Brain microvascular endothelial cell (primary cell): ENCODE data around the gene GZMM.
A peak's percentile ranks its signal among the peaks of the same experiment; 100 is the strongest.

ENCODE experiments used
- DNase-seq: peaks from one replicate; pipeline ENCODE4 v3.0.0-alpha.2; 2020
- H3K27ac ChIP-seq: fragments of 250-450 bp; sonication (Bioruptor Pico); 2 replicates; pipeline ENCODE4 v1.5.1; 2020; ENCODE audit warnings: mild to moderate bottlenecking, moderate library complexity
- H3K27me3 ChIP-seq: fragments of 250-450 bp; sonication (Bioruptor Pico); replicated peaks from 2 replicates; pipeline ENCODE4 v1.5.1; 2020; ENCODE audit warnings: mild to moderate bottlenecking
- H3K36me3 ChIP-seq: fragments of 250-450 bp; sonication (Bioruptor Pico); replicated peaks from 2 replicates; pipeline ENCODE4 v1.5.1; 2020; ENCODE audit warnings: mild to moderate bottlenecking
- H3K4me3 ChIP-seq: 2 replicates; pipeline ENCODE4 v1.5.1; 2011; ENCODE audit warnings: low read depth, mild to moderate bottlenecking, control low read depth, low read length, moderate library complexity
- in situ Hi-C: cut with HindIII; loops from 2 replicates; pipeline ENCODE4 v1.10.0; 2017; ENCODE audit warnings: low sequenced_read_pairs, low pct_ligation_motif_present
- TF ChIP-seq, protein P1 (sequence below): IDR thresholded peaks from 2 replicates; pipeline ENCODE4 v1.5.1; 2011; ENCODE audit warnings: low read depth, mild to moderate bottlenecking, moderate library complexity, low read length, control low read depth, inconsistent platforms; ENCODE audit errors: missing control alignments

GZMM gene

DNA sequence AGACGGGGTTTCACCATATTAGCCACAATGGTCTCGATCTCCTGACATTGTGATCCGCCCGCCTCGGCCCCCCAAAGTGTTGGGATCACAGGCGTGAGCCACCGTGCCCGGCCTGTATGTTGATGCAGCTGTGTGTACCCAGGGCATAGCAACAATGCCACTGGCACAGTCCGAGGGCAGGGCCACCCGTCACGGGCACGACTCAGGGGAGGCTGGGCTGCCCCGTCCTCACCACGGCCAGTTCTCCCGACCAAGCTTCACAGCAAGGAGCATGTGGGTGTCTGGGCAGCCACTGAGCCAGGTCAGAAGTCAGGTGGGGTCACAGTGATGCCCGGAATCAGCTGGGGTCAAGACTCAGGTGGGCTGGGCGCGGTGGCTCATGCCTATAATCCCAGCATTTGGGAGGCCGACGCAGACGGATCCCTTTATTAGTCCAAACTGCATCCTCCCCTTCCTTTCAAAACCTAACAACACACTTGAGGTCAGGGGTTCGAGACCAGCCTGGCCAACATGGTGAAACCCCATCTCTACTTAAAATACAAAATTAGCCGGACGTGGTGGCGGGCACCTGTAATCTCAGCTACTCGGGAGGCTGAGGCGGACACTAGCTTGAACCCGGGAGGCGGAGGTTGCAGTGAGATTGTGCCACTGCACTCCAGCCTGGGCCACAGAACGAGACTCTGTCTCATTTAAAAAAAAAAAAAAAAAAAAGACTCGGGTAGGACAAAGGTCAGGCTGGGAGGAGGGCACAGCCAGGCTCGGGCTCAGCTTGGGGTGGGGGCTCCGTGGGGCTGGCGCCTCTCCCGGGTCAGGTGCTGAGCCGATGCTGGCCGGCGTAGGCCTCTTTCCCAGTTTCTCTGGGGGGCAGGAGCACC lies 13.5 kb upstream of the GZMM start:
- no peak overlapping the region for H3K27ac ChIP-seq
- H3K27me3 ChIP-seq = no peaks in the 10 kb centered on the region
- no peak for DNase-seq
- H3K36me3 ChIP-seq = no peaks in the 10 kb centered on the region
- peak overlapping the region; percentile 71 for H3K4me3 ChIP-seq
- TF ChIP-seq, protein P1, sequence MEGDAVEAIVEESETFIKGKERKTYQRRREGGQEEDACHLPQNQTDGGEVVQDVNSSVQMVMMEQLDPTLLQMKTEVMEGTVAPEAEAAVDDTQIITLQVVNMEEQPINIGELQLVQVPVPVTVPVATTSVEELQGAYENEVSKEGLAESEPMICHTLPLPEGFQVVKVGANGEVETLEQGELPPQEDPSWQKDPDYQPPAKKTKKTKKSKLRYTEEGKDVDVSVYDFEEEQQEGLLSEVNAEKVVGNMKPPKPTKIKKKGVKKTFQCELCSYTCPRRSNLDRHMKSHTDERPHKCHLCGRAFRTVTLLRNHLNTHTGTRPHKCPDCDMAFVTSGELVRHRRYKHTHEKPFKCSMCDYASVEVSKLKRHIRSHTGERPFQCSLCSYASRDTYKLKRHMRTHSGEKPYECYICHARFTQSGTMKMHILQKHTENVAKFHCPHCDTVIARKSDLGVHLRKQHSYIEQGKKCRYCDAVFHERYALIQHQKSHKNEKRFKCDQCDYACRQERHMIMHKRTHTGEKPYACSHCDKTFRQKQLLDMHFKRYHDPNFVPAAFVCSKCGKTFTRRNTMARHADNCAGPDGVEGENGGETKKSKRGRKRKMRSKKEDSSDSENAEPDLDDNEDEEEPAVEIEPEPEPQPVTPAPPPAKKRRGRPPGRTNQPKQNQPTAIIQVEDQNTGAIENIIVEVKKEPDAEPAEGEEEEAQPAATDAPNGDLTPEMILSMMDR = no peak
- in situ Hi-C loops = no loop called here

DNA sequence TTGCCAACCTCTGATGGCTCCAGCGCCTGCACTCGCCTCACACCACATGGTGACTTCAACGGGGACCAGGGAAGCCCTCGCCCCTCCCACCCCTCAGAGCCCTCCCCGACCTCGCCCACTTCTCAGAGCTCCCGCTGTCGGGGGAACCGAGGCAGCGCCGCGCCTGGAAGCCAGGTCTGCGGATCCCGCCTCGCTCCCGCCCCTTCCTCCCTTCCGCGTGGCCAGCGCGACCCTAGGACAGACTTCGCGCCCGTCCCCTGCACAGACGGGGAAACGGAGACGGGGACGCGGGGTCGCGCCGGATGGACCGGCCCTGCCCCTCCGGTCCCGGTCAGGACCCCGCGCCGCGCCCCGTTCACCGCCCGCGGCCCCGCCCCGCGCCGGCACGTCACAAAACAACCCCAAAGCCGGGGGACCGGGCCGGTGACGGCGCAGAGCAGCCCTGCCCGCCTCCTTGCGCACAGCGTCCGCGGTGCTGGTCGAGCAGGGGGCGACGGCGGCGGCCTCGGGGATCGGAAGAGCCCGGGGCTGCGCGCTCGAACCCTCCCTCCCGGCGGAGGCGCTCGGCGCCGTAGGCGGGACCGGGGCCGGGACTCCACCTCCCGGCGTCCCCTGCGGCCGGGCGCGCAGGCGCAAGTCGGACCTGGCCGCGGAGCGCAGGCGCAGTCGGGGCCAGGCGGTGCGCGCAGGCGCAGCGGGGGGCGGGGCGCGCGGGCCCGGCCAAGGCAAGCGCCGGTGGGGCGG lies 12.7 kb upstream of the GZMM start:
- in situ Hi-C loops = no loop called here
- TF ChIP-seq, protein P1 = no peak
- H3K27ac ChIP-seq = peak overlapping the region; percentile 72
- H3K36me3 ChIP-seq = peaks cover 2% of the 10 kb centered on the region
- H3K4me3 ChIP-seq = peak overlapping the region; percentile 82
- no peaks in the 10 kb centered on the region for H3K27me3 ChIP-seq
- peak; percentile 49 for DNase-seq

DNA sequence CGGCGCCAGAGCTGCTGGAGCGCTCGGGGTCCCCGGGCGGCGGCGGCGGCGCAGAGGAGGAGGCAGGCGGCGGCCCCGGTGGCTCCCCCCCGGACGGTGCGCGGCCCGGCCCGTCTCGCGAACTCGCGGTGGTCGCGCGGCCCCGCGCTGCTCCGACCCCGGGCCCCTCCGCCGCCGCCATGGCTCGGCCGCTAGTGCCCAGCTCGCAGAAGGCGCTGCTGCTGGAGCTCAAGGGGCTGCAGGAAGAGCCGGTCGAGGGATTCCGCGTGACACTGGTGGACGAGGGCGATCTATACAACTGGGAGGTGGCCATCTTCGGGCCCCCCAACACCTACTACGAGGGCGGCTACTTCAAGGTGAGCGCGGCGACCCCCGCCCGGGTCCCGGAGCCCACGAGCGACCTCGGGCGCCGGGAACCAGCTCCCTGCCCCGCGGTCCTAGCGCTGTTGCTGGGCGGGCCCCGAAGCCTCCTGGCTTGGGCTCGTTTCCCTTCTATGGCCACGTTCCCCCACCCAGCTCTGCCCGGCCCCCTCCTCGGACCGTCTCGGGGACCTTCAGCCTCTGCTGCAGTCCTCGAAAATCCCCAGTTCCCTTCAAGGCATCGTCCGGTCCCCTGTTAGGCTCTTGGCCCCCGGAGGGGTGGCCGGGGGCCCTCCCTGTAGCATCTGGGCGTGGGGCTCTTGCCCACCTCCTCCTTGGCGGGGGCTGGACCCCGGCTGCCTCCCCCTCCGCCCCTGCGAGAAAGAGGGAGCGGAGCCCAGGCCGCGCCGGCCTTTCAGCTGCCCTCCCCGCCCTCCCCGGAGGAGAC lies 11.9 kb upstream of the GZMM start, which contains the start of gene CDC34:
Gene CDC34 (plus strand): TSS at position 8 of the 808 bp plus-strand sequence. CDS start 172 bp downstream, at position 180.
- in situ Hi-C loops = no loop called here
- Histone ChIP-seq H3K36me3 (peaks cover 10% of the 10 kb centered on the region), H3K4me3 (peak within 1 kb of the TSS; percentile 82), H3K27me3 (no peaks in the 10 kb centered on the region), H3K27ac (peak within 1 kb of the TSS; percentile 83)
- DNase-seq = no peak
- TF ChIP-seq, protein P1 = no peak

DNA sequence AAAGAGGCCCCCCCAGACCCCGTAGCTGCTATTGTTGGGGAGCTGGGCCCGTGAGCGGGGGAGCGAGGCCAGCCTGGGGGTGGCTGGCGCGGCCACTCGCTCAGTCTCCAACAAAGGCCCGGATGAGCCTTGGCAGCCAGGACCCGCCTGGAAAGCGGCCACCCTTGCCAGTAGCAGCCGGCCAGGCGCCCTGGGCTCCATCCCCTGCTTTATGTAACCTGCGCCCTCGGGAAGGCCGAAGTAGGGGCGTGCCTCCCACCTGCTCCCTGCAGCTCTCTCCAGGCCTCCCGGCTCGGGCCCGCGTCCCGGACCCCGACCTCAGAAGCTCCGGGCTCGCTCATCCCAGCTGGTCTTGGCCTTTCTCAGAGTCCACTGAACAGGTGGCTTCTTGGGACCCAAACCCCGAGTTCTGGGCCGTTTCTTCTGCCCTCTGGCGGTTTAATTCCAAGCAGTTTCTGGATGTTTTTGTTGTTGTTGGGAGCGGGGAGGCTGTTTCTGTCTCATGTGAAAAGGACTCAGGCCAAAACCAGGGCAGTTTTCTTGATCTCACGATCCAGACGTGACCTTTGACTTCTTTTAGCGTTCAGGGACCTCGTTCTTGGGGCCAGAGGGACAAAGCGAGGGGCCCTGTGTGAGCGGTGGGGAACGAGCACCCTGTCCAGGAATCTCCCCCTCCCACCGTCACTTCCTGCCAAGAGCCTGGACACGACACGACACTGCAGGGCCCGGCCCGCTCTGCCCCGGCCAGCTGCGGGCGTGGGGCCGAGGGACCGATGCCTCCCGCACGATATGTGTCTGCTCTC lies 11.1 kb upstream of the GZMM start:
- DNase-seq = peak; percentile 54
- in situ Hi-C loops = no loop called here
- peak overlapping the region; percentile 82 for H3K4me3 ChIP-seq
- H3K27ac ChIP-seq = peak overlapping the region; percentile 83
- TF ChIP-seq, protein P1 = peak; percentile 76
- peaks cover 13% of the 10 kb centered on the region for H3K36me3 ChIP-seq
- no peaks in the 10 kb centered on the region for H3K27me3 ChIP-seq

DNA sequence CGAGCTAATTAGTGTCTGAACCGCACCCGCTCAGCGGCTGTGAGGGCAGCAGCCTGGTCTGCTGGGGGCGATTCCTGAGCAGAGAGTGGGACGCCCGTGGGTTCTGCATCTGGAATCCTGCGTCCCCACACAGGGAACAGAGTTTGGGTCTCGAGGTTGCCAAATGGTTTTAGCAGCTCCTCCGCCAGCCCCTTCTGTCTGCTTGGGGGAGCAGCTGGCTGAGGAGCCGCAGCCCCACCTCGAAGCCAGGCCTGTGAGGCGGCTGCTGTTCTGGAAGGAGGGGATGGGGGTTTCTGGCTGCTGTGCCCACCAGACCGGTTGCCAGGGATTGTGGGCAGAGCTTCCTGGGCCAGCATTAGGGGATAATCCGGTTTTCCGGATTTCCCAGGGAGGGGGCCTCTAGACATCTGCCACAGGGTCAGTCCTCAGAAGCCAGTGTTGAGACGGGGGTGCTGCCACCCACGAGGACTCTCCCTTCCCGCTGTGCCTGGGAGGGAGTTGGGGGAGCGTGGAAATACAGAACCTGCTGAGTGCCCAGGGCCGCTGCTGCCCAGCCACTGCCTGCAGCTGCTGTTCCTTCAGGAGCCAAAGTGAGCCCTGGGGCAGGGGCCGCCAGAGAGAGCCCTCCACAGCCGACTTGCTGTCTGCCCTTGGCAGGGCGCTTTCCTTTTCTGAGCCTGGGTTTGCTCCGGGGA lies 10.3 kb upstream of the GZMM start:
- in situ Hi-C loops = no loop called here
- TF ChIP-seq, protein P1 = no peak
- H3K4me3 ChIP-seq = peak overlapping the region; percentile 82
- H3K27ac ChIP-seq = peak overlapping the region; percentile 83
- no peak for DNase-seq
- peaks cover 14% of the 10 kb centered on the region for H3K36me3 ChIP-seq
- no peaks in the 10 kb centered on the region for H3K27me3 ChIP-seq
